ENCODE results near the gene B4GALT3.
A peak's percentile ranks its signal among the peaks of the same experiment; 100 is the strongest.

The B4GALT3 gene

DNA sequence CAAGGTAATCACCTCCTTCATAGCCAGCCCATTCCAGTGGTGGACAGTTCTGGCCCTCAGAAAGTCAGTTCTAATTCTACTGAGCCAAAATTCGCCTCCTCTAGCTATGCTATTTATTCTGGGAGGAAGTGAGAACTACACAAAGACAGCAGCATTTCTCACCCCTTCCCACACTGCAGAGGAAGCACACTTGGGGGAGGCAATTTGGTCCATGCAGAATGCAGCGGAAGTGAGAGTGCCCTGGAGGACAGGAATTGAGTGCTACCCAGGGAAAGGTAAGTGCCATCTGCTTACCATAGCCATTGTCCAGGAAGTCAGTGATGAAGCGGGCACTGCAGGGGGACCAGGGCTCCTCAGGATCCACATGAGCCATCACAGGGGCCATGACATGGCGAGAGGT, 17.9 kb upstream of the B4GALT3 start:
- ChIA-PET CTCF (no interaction called here), POLR2A (ENCODE audit: low non-redundant PET) (no interaction called here)
- TF ChIP-seq, protein P1, sequence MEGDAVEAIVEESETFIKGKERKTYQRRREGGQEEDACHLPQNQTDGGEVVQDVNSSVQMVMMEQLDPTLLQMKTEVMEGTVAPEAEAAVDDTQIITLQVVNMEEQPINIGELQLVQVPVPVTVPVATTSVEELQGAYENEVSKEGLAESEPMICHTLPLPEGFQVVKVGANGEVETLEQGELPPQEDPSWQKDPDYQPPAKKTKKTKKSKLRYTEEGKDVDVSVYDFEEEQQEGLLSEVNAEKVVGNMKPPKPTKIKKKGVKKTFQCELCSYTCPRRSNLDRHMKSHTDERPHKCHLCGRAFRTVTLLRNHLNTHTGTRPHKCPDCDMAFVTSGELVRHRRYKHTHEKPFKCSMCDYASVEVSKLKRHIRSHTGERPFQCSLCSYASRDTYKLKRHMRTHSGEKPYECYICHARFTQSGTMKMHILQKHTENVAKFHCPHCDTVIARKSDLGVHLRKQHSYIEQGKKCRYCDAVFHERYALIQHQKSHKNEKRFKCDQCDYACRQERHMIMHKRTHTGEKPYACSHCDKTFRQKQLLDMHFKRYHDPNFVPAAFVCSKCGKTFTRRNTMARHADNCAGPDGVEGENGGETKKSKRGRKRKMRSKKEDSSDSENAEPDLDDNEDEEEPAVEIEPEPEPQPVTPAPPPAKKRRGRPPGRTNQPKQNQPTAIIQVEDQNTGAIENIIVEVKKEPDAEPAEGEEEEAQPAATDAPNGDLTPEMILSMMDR (conservative IDR thresholded peaks at IDR 0.05; ENCODE audit: low read depth): no peak
- H3K27ac ChIP-seq: no peak overlapping the region
- DNase-seq (ENCODE audit: low spot score): no peak

- TF ChIP-seq, protein P1 (conservative IDR thresholded peaks at IDR 0.05; ENCODE audit: low read depth): no peak
- no peak for DNase-seq (ENCODE audit: low spot score)
- CTCF ChIA-PET: interaction anchor here (0.6 to 1.8 kb wide), 5 partner anchors 28 to 189 kb away, joined by 3 to 5 read pairs (median 4); partner anchors contain the start of genes PPOX and TOMM40L
- H3K27ac ChIP-seq: peak overlapping the region; percentile 10; the same call in 1 of the 2 replicates
- POLR2A ChIA-PET (ENCODE audit: low non-redundant PET): no interaction called here
Observed at GRCh38 chr1:161193561-161194235, 16.4 kb upstream of the B4GALT3 start.

GRCh38 chr1:161192476-161193465, 15.5 kb upstream of the B4GALT3 start:
- TF ChIP-seq, protein P1 (conservative IDR thresholded peaks at IDR 0.05; ENCODE audit: low read depth): peak; percentile 93
- DNase-seq (ENCODE audit: low spot score): peak; percentile 78
- ChIA-PET POLR2A (ENCODE audit: low non-redundant PET) (no interaction called here), CTCF (interaction anchor here (0.6 to 1.8 kb wide), 10 partner anchors 10 to 208 kb away, joined by 3 to 4 read pairs (median 3); partner anchors contain the start of genes NDUFS2, PPOX and TOMM40L)
- peak overlapping the region; percentile 10; the same call in 1 of the 2 replicates for H3K27ac ChIP-seq

GRCh38 chr1:161191971-161192370, 14.7 kb upstream of the B4GALT3 start:
- POLR2A ChIA-PET (ENCODE audit: low non-redundant PET): no interaction called here
- CTCF ChIA-PET: interaction anchor here (0.6 to 1.3 kb wide), 6 partner anchors 10 to 207 kb away, joined by 3 to 4 read pairs (median 3); partner anchors contain the start of gene NDUFS2
- TF ChIP-seq, protein P1 (conservative IDR thresholded peaks at IDR 0.05; ENCODE audit: low read depth): no peak
- no peak for DNase-seq (ENCODE audit: low spot score)
- no peak overlapping the region for H3K27ac ChIP-seq

DNA sequence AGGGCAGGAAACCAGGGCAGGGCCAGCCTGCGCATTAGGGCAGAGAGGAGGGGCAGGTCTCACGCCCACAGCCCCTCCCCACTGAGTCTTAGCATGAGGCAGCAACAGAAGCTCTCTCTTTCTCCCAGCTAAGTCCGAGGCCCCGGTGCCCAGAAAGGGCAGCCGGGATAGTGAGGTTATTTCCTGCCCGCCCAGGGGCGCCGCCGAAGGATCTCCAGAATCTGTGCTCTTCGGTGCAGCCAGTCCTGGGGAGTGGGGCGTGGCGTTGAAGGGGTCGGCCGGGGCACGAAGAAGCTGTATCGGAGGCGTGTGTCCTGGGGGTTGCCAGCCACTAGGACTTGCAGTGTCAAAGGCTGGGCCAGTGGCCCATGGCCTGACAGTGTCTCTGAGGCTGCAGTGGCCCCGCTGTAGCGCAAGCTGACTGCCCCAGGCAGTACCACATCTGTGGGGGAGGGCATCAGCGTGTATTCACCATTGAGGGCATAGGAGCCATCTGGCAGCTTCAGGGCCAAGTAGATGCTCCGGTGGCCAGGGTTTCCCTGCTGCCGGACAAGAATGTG, 13.7 kb upstream of the B4GALT3 start:
- TF ChIP-seq, protein P1 (conservative IDR thresholded peaks at IDR 0.05; ENCODE audit: low read depth): no peak
- no peak for DNase-seq (ENCODE audit: low spot score)
- no peak overlapping the region for H3K27ac ChIP-seq
- ChIA-PET CTCF (interaction anchor here (1.0 to 1.1 kb wide), 2 partner anchors 10 to 191 kb away, joined by 3 read pairs; no protein-coding TSS in a partner anchor), POLR2A (ENCODE audit: low non-redundant PET) (no interaction called here)

- TF ChIP-seq, protein P1 (conservative IDR thresholded peaks at IDR 0.05; ENCODE audit: low read depth): no peak
- ChIA-PET CTCF (no interaction called here), POLR2A (ENCODE audit: low non-redundant PET) (no interaction called here)
- H3K27ac ChIP-seq: no peak overlapping the region
- no peak for DNase-seq (ENCODE audit: low spot score)
Observed at GRCh38 chr1:161189036-161189435, 11.7 kb upstream of the B4GALT3 start.
